Stimulated activated CD8-positive, alpha-beta memory T cell treated with anti-CD3 and anti-CD28 coated beads, Interleukin-12 subunit alpha, Interleukin-12 subunit beta, amount 100 ng/mL, for 24 hours (primary cell): Measurements from ENCODE around the gene ADRA2A.

Experiments used
- DNase-seq: peaks from one replicate; pipeline ENCODE4 v3.0.0-alpha.2; 2020; ENCODE audit errors: extremely low read depth

ADRA2A gene

DNA sequence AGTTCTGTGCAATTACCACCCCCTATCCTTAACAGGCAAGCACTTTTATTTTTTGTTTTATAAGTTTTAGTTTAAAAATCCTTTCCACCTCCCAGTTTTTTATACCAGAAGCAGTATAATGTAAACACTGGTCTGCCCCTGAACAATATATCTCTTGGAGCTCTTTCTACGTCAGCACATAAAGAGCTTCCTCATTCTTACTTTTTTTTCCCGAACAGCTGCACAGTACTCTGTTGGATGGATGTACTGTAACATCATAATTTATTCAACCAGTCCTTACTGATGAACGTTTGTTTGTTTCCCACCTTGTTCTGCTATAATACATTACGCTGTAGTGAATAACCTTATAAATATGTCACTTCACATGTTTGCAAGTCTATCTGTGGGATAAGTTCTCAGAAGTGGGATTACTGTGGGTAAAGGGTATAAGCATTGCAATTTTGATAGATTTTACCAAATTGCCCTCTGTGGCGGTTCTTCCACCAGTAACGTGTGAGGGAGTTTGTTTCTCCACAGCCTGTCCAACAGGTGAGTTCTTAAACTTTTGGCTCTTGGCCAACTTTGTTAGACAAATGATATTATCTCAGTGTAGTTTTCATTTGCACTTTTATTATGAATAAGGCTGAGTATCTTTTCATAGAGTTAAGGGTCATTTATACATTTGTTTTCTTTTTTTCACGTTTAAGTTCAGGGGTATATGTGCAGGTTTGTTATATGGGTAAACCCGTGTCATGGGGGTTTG is 32.8 kb downstream of the ADRA2A start:
- DNase-seq, result no peak

DNA sequence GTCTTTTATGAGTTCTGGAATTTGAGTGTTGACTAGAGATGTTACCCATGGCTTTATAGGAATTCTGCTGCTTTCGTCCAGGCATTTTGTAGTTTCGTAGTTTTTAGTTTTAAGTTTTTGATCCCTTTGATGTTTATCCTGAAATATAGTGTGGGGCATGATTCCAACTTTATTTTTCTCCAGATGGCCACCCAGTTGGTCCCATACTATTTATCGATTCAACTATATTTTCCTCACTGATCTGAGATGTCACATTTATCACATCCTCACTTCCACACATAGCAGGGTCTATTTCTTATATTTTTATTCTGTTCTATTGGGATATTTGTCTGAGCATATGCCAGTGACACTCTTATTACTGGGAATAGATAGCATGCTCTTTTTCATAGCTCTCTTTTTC is 33.9 kb downstream of the ADRA2A start:
- DNase-seq, result no peak

DNA sequence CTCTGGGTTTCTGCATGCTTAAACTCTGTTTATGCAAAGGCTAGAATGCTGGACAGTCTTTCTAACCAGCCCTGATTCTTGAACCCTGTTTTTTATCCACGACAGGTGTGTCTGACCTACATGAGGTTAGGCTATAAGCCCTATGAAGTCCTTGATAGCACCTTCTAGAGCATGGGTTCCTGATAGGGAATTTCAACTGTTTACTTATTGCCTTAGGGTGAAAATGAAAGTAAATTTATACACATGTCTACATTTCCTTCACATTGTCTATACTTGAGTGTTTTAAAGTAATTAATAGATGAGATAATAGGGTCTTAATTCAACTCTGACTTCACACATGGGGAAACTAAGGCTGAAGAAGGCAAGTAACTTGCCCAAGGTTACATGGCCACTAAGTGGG is 35.5 kb downstream of the ADRA2A start:
- DNase-seq, result no peak

DNA sequence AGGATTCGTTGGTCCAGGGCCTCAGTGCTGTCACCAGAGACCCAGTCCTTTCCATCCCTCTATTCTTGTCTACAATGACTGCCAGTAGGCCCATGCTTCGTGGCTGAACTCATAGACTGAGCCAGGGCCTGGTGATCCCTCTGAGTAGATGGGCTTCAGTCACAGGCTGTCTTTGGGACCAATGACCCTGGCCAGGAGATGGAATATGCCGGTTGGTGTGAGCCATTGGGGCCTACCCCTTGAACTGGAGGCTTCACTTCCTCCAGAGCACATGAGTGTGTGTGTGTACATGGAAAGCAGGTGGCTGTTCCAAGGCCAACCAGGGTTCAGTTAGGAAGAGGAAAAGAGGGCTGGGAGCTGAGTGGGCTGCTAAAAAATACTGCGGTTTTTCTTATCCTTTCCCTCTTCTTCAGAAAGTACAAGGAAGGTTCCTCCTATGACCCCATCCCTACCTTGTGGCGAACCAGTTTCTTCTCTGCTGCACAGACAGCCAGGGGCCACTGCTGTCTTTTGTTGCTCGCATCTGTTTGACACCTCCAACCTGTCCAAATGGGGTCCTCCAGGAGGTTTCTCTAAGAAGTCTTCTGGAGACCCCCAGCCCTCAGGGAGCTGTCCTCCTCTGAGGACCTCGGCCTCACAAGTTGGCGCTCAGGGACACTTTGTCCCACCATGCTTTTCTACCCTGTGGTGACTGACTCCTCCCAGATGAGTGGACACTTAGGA is 36.6 kb downstream of the ADRA2A start:
- DNase-seq, result no peak

DNA sequence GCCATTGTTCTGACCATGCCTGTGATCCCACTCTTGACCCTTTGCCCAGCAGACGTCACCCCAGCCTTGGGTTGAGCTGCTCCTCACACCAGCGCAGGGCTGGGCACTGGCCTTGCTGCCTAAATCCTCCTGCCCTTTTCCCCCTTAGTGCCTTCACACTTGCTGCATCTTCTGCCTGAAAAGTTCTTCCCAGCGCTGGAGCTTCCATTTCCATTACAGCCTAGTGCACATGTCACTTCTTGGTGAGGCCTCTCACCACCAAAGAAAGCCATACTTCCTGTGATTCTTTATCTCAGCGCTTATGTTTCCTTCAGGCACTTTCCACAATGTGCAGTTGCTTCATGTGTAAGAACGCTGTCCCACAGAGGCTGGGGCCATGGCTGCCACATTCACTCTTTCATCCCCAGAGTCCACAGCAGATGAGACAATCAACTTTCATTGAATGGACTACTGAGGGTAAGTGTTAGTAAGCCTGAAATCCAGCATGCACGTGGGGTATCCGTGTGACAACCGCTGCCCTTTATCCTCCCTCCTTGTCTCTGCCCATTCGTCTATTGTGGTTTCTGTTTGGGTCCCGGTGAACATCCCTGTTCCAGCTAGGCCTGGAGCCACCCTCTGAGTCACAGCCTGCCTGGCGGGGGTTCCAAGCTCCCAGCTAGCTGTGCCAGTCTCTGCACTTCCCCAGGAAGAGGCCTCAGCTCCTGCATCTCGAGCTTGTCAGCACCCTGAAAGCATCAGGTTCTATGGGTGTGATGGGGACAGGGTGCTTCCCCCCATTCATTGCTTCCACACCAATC is 37.3 kb downstream of the ADRA2A start:
- DNase-seq, result no peak

DNA sequence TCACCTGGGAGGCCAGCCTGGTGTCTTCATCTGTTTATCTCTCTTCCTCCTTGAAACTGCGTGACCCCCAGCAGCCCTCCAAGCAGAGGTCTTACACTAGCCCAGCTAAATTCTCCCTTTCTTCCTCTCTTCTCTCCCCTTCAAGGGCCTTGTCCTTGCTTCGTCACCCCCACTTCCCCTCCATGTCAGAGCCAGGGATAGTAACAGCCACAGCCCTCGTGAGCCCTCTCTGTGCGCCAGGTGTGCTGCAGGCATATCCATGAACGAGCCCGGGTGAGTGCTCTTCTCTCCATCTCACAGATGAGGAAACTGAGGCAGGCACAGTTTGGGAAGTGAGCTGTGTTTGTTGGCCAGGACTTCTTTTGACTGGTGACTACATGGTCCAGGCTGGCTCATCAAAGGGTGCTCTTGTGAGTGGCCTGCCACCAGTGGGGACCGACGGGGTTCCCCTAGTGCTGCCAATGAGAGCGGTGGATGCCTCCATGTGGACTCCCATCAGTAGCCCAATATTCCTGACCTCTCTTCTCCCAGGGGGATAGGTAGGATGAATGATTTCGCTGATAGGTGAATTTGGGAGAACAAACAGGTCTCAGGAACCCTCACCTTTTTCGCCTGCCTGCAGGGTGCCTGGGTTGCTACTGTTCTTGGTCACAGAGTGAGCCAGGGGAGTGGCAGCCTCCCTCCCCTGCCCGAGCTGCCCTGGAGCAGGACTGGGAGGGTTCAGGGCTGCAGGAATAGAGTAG is 38.1 kb downstream of the ADRA2A start:
- no peak for DNase-seq

DNA sequence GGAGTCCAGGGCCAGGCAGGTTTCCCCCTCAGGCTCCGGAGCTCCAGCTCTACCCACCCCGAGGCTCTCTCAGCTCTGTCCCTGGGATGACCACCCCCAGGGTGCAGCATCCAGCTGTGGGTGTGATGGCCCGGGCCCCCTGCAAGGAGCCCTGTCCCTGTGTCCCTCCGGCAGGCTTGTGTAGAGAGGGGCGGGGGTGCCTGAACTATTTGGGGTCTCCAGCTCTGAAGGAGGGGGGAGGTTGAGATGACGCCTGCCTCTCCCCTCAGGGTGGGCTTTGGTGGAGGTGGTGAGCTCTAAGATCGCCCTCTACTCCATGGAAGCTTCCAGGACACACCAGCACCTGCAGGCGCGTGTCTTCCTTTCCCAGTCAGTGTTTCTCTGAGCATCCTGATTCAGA is 39.4 kb downstream of the ADRA2A start:
- DNase-seq, result no peak

DNA sequence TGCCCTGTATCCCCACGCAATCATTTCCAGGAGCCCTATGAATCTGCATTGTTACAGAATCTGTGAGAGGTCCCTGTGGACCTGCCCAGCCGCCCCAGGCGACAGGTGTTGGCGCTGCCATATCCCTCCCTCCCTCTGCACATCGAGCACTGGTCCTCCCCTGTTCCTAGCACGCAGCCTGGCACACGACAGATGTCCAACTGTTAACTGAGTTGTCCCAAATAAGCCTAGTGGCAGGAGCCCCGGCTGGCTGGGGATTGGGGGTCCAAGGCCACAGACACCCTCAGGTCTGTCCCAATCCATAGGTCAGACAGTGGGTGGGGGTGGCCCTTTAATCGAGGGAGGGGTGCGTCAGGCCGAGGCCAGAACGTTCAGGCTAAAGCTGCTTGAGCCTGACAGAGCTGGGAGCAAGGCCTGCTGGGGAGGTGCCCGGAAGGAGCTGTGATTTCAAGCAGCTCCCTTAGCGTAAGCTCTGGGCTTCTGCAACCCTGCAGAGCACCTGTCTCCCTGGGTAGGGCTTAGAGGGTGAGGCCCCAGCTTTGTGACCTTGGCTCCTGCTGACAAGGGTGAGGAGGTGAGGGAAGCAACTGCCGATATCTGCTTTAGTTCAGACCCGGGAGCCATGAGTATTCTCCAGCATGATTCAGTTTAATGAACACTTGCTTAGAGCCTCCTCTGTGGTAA is 40.1 kb downstream of the ADRA2A start:
- DNase-seq, result no peak

DNA sequence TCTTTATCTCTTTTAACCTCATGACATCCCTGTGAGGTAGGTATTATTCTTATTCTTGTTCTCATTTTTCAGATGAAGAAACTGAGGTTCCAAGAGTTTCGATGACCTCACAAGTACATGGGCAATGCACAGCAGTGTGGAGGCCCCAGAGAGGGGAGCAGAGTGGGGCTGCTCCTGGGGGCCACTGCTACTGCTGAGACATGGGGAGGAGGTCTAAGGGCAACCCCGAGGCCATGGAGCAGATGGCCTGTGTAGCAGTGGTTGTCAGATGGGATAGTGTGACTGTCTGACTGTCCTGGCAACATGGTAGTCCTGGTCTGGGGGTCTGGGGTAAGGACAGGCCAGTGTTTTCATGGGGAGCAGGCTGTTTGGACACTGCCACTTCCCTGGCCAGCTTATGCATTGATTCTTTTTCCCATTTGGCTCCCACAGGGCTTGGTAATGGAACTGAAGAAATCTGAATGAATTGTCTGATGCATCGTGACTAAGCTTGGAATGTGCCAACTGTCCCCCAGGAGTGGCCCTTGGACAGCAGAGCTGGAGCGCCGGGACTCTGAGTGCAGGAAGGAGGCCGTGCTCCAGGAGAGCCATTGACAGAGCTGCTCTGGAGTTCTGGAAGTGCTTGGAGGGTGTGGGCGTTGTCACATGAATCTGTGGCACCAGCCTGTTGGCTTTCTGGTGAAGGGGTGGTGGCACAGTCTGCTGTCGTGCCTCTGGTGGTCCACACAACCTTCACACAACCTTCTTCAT is 40.9 kb downstream of the ADRA2A start:
- DNase-seq, result no peak

DNA sequence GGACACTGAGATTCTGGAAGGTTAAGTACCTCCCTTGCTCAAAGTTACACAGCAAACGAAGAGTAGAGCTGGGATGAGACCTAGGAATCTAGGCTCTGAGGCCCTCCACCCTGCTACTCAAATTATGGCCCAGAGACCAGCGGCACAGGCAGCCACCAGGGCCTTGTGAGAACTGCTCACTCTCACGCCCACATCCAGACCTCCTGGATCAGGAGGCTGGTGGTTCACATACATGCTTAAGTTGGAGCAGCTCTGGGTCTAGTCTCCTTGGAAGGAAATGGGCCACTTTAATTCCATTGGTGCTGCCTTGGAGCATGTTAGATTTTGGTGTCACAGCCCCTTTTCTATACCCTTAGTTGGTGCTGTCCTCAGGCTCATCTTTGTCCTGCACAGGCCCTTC is 41.9 kb downstream of the ADRA2A start:
- no peak for DNase-seq

DNA sequence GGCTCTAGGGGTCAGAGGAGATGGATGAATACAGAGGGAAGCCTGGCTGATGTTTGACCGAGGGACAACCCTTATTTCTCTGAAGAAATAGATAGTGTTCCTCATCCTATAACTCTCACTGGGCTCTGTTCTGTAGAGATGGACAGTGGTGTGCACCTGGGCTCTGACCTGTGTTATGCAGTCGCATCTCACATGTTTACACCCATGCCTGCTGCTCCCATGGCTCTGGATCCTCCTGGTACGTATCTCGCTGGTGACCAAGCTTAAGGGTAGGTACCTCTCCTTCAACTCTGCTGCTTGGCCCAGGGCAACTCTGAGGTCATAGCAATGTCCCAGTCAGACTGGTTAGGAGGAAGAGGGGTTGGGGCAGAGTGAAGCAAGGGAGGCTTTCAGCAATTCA is 42.8 kb downstream of the ADRA2A start:
- no peak for DNase-seq

DNA sequence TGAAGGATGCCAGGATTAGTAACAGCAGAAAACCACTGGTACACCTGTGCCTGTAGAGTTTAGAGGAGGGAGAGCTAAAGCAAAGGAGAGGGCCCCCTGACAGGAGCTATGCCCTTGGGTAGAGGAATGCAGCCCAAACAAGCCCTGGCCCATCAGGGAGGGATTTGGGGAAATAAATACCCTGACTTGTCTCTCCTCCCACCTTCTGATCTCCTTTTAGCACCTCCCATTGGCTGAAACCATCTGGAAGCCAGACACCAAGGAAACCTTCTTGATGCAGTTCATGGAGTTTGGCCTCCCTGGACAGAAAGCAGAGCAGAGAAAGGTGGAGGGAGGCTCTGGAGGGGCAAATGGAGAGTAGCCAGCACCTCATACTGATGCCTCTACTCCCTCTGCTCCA is 45.3 kb downstream of the ADRA2A start:
- no peak for DNase-seq

DNA sequence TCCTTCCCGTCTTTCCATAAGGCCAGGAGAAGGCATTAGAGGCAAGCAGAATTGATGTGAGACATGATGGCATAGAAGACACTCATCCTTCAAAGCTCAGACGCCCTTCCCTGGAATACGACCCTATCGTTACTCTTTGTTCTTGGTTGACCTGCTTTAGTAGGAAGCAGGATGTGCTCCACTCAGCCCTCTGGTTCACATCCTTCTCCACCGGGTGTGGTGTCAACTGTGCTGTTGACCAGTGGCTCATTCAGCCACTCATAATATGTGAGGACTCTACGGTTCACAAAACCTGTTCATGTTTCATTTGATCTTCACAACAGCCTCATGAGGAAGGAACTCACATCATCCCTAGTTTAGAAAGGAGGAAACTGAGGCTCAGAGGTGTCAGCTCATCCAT is 47.1 kb downstream of the ADRA2A start:
- DNase-seq, result no peak

DNA sequence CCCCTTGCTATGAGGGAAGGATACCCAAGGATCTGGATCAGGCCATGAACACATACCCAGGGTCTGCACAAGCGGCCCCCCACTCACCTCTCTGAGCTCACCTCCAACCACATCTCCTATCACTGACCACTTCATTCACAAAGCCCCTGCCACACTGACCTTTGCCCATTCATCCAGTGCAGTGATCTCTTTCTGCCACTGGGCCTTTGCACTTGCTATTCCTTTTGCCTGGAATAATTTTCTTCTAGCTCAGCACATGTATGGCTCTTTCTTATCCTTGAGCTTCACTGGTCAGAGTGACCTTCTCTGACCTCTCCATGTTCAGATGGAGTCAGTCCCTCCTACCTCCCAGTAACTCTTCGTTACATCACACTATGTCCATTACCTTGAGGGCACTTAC is 48.3 kb downstream of the ADRA2A start:
- DNase-seq, result no peak

DNA sequence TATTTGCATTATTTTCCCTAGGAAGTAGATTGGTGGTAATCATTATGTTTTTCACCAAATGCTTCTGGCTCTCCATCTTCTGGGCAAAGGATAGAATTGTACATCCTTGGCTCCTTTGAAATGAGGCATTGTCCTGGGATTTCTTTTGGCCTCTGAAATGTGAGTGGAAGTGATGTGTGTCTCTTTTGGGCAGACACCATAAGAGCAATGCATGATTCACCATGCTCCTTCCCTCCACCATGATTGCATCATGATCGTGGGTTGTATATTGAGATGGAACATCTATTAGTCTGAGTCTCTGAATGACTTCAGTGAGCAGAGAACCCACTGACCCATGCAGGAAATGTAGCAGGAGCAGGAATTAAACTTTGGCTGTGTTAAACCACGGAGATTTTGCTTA is 49.2 kb downstream of the ADRA2A start:
- no peak for DNase-seq

DNA sequence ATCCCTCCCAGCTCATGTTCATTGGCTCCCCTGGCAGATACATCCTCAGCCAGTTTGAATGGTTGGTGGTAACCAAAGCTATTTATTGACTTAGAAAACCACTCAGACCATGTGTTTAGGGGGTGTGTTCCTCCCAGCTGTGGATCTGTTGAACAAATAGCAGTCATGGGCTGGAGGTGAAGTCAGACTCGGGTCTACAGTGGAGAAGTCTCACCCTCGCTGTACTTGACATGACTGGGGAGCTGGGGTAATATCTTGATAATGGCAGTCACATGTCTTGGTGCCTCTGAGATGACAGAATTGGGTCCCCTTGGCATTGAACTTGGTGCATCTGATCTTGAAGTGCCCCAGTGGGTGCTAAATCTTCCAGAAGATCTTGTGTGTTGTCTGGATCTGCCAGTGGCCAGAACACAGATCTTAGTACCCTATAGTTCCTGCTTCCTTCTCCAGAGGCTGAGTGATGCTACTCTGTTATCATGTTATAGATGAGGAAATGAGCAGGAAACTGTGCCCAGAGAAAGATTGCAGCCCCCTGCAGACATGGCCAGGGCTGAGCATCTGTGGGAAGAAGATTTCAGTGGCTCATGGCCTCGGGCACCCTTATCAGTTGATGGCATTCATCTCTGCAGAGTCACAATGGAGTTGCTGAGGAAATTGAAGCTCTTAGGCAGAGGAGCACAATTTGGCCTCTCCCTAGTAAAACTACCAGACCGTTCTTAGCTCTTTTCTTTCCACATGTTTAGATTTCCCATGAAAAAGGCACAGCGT is 50.4 kb downstream of the ADRA2A start:
- no peak for DNase-seq

DNA sequence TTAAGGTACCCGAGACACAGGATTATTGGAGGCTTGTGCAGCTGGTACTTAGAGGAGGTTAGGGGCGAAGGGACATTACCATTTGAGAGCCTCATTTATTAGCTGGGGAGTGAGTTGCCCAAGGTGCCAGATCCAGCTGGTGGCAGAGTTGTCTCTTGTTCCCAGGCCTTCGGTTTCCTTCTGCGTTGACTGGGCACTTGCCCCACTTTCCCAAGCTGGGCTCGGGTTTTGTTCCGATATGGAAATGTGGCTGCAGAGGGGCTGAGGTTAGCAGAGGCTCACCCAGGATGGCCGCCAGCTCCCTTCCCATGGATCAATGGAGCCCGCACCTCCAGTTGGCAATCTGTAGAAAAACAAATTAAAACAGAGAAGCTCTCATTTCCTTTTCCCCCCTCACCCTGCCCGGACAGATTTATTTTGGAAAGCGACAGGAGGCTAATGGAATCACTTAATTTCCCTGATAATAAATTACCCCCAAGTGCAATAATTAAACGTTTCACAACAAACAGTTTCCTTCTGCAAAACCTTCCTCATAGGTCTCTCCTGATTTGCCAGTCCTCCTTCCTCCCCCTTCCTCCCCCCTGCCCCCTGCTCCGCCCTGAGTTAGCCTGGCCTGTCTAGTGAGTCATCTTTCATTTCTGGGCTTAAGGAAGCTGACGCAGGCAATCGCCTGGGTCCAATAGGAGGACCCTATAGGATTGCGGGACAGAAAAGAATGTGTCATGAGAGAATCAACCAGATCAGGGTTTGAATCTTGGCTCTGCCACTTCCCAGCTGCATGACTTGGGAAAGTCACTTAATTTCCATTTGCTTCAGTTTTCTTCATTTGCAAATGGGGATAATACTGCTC is 51.7 kb downstream of the ADRA2A start:
- no peak for DNase-seq

DNA sequence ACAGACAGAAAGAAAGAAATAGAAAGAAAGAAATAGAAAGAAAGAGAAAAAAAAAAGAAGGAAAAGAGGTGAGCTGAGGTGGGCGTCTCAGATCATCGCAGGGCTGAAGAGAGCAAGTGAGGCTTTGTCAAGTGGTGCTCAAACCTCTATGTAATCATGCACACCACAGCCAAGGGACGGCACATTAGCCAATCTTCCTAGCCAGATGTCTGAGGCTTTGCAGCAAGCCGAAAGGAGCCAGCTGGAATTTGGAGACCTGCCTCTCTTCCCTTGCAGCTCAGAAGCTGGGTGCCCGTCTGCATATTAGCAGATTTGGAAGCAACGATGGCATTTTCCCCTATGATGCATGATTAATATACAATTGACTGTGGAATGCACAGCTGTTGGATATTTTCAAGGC is 52.5 kb downstream of the ADRA2A start:
- DNase-seq, result no peak

DNA sequence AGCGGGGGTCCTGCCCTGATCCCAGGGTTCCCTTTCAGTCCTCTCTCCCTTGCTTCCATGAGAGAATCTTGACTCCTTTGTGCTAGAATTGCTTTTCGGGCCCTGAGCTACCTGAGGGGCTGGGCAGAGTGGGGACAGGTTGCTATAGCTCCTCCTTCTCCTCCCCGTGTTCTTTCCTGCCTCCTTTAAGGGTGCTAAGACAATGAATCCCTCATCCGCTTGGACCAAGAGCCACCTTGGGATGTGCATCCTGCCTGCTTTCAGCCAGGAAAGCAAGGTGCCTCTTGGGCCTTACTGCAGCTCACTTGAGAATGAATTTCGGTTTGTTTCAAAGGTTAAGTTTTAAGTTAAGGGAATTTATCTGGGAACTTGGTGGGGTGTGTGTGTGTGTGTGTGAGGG is 53.6 kb downstream of the ADRA2A start:
- no peak for DNase-seq
